ENCODE data around the gene CPA1.

CPA1 gene

DNA sequence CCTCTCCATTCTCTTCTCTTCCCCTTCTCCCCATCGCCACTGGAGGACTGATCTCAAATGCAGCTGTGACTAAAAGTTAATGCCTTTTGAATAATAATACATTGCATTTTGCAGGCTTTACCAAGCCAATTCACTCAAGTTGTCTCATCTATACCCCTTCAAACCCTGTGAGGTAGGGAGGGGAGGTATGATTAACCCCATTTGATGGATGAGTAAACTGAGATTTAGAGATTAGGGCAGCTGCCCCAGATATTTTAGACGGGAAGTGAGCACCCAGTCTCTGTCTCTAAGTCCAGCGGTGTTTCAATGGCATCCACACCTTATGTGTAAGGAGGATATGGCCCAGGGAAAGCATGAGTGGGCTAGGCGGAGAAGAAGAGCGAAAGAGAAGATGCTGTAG lies 34.6 kb upstream of the CPA1 start:
- TF ChIP-seq, protein P1, sequence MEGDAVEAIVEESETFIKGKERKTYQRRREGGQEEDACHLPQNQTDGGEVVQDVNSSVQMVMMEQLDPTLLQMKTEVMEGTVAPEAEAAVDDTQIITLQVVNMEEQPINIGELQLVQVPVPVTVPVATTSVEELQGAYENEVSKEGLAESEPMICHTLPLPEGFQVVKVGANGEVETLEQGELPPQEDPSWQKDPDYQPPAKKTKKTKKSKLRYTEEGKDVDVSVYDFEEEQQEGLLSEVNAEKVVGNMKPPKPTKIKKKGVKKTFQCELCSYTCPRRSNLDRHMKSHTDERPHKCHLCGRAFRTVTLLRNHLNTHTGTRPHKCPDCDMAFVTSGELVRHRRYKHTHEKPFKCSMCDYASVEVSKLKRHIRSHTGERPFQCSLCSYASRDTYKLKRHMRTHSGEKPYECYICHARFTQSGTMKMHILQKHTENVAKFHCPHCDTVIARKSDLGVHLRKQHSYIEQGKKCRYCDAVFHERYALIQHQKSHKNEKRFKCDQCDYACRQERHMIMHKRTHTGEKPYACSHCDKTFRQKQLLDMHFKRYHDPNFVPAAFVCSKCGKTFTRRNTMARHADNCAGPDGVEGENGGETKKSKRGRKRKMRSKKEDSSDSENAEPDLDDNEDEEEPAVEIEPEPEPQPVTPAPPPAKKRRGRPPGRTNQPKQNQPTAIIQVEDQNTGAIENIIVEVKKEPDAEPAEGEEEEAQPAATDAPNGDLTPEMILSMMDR (IDR thresholded peaks at IDR 0.05; ENCODE audit: low read depth, low read length, missing control alignments): no peak

DNA sequence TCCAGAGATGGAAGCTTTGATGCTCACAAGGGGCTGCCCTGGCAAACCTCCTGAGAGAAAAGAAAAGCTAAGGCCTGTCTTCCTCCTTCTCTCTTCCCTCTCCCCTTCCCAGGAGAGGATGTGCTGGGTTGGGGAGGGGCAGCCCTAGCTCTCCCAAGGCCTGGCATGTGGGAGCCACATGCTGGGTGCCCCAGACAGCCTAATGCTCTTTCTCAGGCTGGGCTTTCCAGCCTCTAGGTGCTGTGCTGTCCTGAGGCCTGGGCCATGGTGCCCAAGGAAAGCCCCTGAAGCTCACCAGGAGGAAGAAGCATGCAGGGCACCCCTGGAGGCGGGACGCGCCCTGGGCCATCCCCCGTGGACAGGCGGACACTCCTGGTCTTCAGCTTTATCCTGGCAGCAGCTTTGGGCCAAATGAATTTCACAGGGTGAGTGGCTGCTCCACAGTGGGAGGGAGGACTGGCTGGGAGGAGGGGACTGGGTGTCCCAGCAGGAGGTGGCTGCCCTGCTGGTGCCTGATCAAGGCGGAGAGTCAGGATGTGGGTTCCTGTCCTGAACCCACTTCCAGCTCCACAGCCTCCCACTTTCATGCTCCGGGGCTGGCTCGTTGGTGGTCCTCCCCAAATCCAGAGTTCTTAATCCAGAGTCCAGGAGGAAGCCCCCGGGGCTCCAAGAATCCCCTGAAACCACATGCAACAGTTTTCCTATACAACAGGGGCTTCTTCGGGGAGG lies 34.0 kb upstream of the CPA1 start:
- no peak for DNase-seq
- H3K27me3 ChIP-seq (replicated peaks): no peaks in the 10 kb centered on the region
- TF ChIP-seq, protein P1 (IDR thresholded peaks at IDR 0.05; ENCODE audit: low read depth, low read length, missing control alignments): no peak
- no peak overlapping the region for H3K27ac ChIP-seq
- H3K36me3 ChIP-seq (replicated peaks): no peaks in the 10 kb centered on the region
- in situ Hi-C loops (cut with HindIII; ENCODE audit: low pct_ligation_motif_present, low sequenced_read_pairs): no loop called here
- H3K4me3 ChIP-seq (ENCODE audit: low read depth, low read length): no peak overlapping the region

More for the DNA sequence above, 34.6 kb upstream of the CPA1 start:
- no peaks in the 10 kb centered on the region for H3K36me3 ChIP-seq (replicated peaks)
- no peaks in the 10 kb centered on the region for H3K27me3 ChIP-seq (replicated peaks)
- DNase-seq: no peak
- in situ Hi-C loops (cut with HindIII; ENCODE audit: low pct_ligation_motif_present, low sequenced_read_pairs): no loop called here
- H3K27ac ChIP-seq: no peak overlapping the region
- no peak overlapping the region for H3K4me3 ChIP-seq (ENCODE audit: low read depth, low read length)

DNA sequence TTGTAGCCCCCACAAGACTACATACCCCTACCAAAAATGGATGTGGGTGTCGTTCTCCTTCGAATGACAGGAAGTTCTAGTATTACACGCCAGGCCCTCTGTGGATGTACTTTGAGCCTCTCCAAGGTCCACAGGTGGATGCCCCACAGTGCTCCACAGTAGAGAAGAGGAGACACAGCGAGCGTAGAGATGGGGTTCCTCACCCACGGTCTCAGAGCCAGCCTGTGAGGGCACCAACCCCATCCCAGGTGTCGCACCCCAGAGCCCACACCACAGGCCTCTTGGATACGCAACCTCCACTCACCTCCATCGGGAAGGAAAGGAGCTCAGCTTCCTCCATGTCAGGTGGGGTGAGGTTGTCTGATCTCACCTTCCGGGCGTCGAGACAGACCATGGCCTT lies 33.4 kb upstream of the CPA1 start:
- in situ Hi-C loops (cut with HindIII; ENCODE audit: low pct_ligation_motif_present, low sequenced_read_pairs): no loop called here
- H3K27me3 ChIP-seq (replicated peaks): no peaks in the 10 kb centered on the region
- H3K4me3 ChIP-seq (ENCODE audit: low read depth, low read length): no peak overlapping the region
- DNase-seq: no peak
- TF ChIP-seq, protein P1 (IDR thresholded peaks at IDR 0.05; ENCODE audit: low read depth, low read length, missing control alignments): no peak
- H3K36me3 ChIP-seq (replicated peaks): no peaks in the 10 kb centered on the region
- H3K27ac ChIP-seq: no peak overlapping the region

DNA sequence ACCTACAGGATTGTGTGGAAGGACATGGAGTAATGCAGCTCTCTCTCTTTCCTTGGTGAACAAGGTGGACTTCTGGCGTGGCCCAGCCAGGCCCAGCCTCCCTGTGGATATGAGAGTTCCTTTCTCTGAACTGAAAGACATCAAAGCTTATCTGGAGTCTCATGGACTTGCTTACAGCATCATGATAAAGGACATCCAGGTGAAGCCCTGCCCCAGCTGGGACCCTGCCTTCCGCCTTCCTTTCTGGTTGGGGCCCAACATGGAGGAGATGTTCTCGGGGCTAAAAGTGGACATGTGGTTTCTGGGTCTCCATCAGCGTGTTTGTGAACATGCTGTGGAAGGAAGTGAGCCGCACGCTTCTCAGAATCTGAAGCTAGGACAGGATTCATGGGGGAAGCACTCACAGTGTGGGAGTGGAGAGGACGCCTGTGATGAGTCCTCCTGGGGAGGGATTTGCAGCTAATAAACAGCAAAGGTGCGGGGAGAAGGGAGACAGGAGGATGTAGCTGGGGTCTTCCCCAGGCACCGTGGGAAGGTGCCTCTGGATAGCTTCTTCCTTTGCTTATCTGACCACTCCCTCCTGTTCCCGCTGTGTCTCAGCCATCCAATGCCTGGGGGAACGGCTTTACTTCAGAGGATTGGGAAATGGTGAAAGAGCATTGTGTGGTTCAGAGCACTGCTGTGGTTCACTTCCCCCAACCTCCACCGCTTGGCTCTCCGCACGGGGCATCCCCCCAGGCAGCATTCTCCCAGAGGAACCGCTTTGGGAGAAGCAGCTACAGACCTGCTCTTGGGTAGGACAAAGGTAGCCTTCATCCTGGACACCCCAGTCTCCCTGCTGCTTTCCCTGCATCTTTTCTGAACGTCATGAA lies 30.1 kb upstream of the CPA1 start:
- Histone ChIP-seq H3K36me3 (replicated peaks) (no peaks in the 10 kb centered on the region), H3K27ac (no peak overlapping the region), H3K4me3 (ENCODE audit: low read depth, low read length) (no peak overlapping the region), H3K27me3 (replicated peaks) (no peaks in the 10 kb centered on the region)
- DNase-seq: no peak
- TF ChIP-seq, protein P1 (IDR thresholded peaks at IDR 0.05; ENCODE audit: low read depth, low read length, missing control alignments): no peak
- in situ Hi-C loops (cut with HindIII; ENCODE audit: low pct_ligation_motif_present, low sequenced_read_pairs): no loop called here

DNA sequence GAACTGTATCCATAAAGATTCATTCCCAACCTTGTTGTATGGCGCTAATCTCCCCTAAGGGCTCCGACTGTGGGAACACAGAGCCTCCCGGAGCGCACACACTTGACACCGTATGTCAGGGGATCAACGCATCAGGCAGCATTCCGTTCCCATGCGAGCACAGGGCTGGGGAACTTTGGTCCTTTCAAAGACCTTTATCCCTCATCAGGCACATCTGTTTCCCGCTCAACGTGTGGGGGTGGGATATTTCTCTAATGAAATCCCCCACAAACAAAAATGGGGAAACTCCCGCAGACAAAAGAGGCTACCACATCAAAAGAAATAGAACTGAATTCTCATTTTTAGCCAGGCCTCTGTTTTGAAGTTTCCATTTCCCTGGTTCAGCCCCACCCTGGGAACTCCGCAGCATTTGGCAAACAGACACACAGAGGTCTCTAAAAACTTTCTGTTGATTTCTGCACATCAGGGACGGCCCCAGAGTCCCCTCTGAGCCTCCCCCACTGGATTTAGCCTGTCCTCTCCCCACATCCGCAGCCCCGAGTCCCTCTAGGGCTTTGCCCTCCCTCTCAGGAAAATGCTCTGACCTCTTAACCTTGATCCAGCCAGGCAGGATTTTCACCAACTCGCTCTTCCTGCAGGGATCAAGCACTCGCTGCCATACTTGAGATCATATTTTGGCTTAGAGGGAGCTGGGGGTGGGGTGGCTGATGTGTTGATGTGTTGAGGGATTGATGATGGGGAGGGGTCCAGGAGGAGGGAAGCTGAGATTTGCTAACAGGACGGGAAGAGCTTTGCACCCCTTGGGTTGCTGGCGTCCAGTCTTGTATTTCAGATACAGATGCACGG lies 29.1 kb upstream of the CPA1 start:
- TF ChIP-seq, protein P1 (IDR thresholded peaks at IDR 0.05; ENCODE audit: low read depth, low read length, missing control alignments): no peak
- H3K27me3 ChIP-seq (replicated peaks): no peaks in the 10 kb centered on the region
- in situ Hi-C loops (cut with HindIII; ENCODE audit: low pct_ligation_motif_present, low sequenced_read_pairs): no loop called here
- DNase-seq: no peak
- H3K27ac ChIP-seq: no peak overlapping the region
- H3K4me3 ChIP-seq (ENCODE audit: low read depth, low read length): no peak overlapping the region
- no peaks in the 10 kb centered on the region for H3K36me3 ChIP-seq (replicated peaks)

All from brain microvascular endothelial cell (primary cell).